H1 (cell line): ENCODE measurements around the gene SCN4A. TPM values are rescaled to one million over a fixed set of nuclear protein-coding genes. Genes with fewer than 3 reads are reported as not detected.

Experiments
- CTCF ChIA-PET: fragments of 300-600 bp; sonication (Branson Sonifier 250); formaldehyde crosslinking; loops from one replicate; lab custom pipeline; 2021; ENCODE audit not compliant: partially characterized antibody; lab: Charles Lee
- POLR2A ChIA-PET: fragments of 300-600 bp; sonication (Branson Sonifier 250); formaldehyde crosslinking; loops from one replicate; lab custom pipeline; 2021; ENCODE audit warnings: inconsistent platforms; ENCODE audit not compliant: partially characterized antibody; lab: Charles Lee
- DNase-seq, 2 experiments: peaks; one replicate each; pipeline versions ENCODE4 v3.0.0 to v3.0.0-alpha.2; 2010 to 2022; ENCODE audit warnings: low spot score in 2 of 2, low read depth in 1 of 2, mixed read lengths in 1 of 2
- FAIRE-seq: peaks from 2 replicates; lab custom pipeline; 2011; peaks lifted over from hg19 to GRCh38; lab: Jason Lieb, UNC
- H2AFZ ChIP-seq: 2 replicates; pipeline ENCODE4 v1.8.1; 2012; ENCODE audit warnings: low read length, inconsistent platforms
- H2AK5ac ChIP-seq: 2 replicates; pipeline ENCODE4 v1.6.1; 2013; ENCODE audit warnings: low read depth, low read length
- H2BK120ac ChIP-seq: replicated peaks from 2 replicates; pipeline ENCODE3; 2013; ENCODE audit warnings: low read depth, low read length, inconsistent platforms
- H2BK12ac ChIP-seq: 2 replicates; pipeline ENCODE4 v1.6.1; 2013; ENCODE audit warnings: low read depth, low read length
- H2BK15ac ChIP-seq: 2 replicates; pipeline ENCODE4 v1.6.1; 2013; ENCODE audit warnings: low read length
- H2BK20ac ChIP-seq: 2 replicates; pipeline ENCODE4 v1.6.1; 2013; ENCODE audit warnings: low read length
- H2BK5ac ChIP-seq: 2 replicates; pipeline ENCODE4 v1.6.1; 2013; ENCODE audit warnings: low read depth, low read length
- H3K14ac ChIP-seq: 2 replicates; pipeline ENCODE4 v1.6.1; 2013; ENCODE audit warnings: inconsistent platforms; ENCODE audit not compliant: insufficient read length
- H3K18ac ChIP-seq: 2 replicates; pipeline ENCODE4 v1.6.1; 2013; ENCODE audit warnings: low read length; ENCODE audit errors: extremely low read depth
- H3K23ac ChIP-seq: 2 replicates; pipeline ENCODE4 v1.6.1; 2013; ENCODE audit warnings: inconsistent platforms; ENCODE audit not compliant: insufficient read length
- H3K23me2 ChIP-seq: 2 replicates; pipeline ENCODE4 v1.6.1; 2013; ENCODE audit warnings: low read depth, low read length
- H3K27ac ChIP-seq: 2 replicates; pipeline ENCODE4 v1.6.1; 2011; ENCODE audit warnings: low read depth, low read length, inconsistent platforms
- H3K27me3 ChIP-seq, 4 experiments: replicated peaks in 1 of 4; 1 replicate in 1 of 4; 2 replicates in 3 of 4; pipeline versions ENCODE4 v1.6.1 to v1.8.1; 2011 to 2013; ENCODE audit warnings: low read length in 3 of 4, mild to moderate bottlenecking in 3 of 4, inconsistent platforms in 2 of 4, mixed read lengths in 2 of 4, moderate library complexity in 1 of 4; ENCODE audit not compliant: control insufficient read depth in 3 of 4, insufficient read depth in 3 of 4; ENCODE audit errors: extremely low read depth in 1 of 4
- H3K36me3 ChIP-seq, 4 experiments: 2 replicates each; pipeline versions ENCODE4 v1.6.1 to v1.8.1; 2011 to 2013; ENCODE audit warnings: mild to moderate bottlenecking in 4 of 4, low read length in 3 of 4, moderate library complexity in 2 of 4, control low read depth in 1 of 4, inconsistent platforms in 1 of 4; ENCODE audit not compliant: insufficient read depth in 4 of 4, control insufficient read depth in 2 of 4
- H3K4ac ChIP-seq: replicated peaks from 2 replicates; pipeline ENCODE3; 2013; ENCODE audit warnings: low read length, low read depth, mixed read lengths, inconsistent platforms; ENCODE audit not compliant: insufficient read length
- H3K4me1 ChIP-seq, 4 experiments: replicated peaks in 1 of 4; 1 replicate in 1 of 4; 2 replicates in 3 of 4; pipeline versions ENCODE4 v1.6.1 to v1.8.1; 2011 to 2013; ENCODE audit warnings: low read length in 3 of 4, inconsistent platforms in 2 of 4, mixed read lengths in 1 of 4; ENCODE audit not compliant: insufficient read depth in 4 of 4, control insufficient read depth in 3 of 4
- H3K4me2 ChIP-seq, 2 experiments: 2 replicates each; pipeline versions ENCODE4 v1.6.1 to v1.8.1; 2011 to 2013; ENCODE audit warnings: low read depth in 2 of 2, low read length in 2 of 2, control low read depth in 1 of 2, inconsistent platforms in 1 of 2, mild to moderate bottlenecking in 1 of 2; ENCODE audit not compliant: insufficient read depth in 1 of 2
- H3K4me3 ChIP-seq, 4 experiments: fragments of 200-600, 300-600 bp in 1 of 4; sonication (generic), shearing (Covaris generic), sonication (Bioruptor Twin) in 1 of 4; 2 replicates each; pipeline versions ENCODE4 v1.5.1 to v1.8.1; 2011 to 2016; ENCODE audit warnings: low read length in 4 of 4, low read depth in 3 of 4, control low read depth in 2 of 4, inconsistent platforms in 2 of 4, mild to moderate bottlenecking in 2 of 4, mixed read lengths in 1 of 4, moderate library complexity in 1 of 4; ENCODE audit not compliant: insufficient read depth in 2 of 4; ENCODE audit errors: extremely low read depth in 1 of 4
- H3K56ac ChIP-seq: replicated peaks from 2 replicates; pipeline ENCODE3; 2013; ENCODE audit warnings: low read depth, mild to moderate bottlenecking, mixed read lengths, low read length, inconsistent platforms; ENCODE audit not compliant: insufficient read length
- H3K79me1 ChIP-seq: 2 replicates; pipeline ENCODE4 v1.6.1; 2013; ENCODE audit warnings: low read depth, low read length, control low read depth
- H3K79me2 ChIP-seq, 2 experiments: 2 replicates each; pipeline versions ENCODE4 v1.6.1 to v1.8.1; 2012 to 2013; ENCODE audit warnings: low read length in 2 of 2, mild to moderate bottlenecking in 2 of 2, inconsistent platforms in 1 of 2; ENCODE audit not compliant: insufficient read depth in 2 of 2, control insufficient read depth in 1 of 2
- H3K9ac ChIP-seq, 4 experiments: replicated peaks in 1 of 4; 1 replicate in 1 of 4; 2 replicates in 3 of 4; pipeline versions ENCODE4 v1.6.1 to v1.8.1; 2011 to 2013; ENCODE audit warnings: low read depth in 3 of 4, low read length in 3 of 4, control low read depth in 2 of 4, mild to moderate bottlenecking in 2 of 4, moderate library complexity in 2 of 4, inconsistent platforms in 1 of 4; ENCODE audit errors: extremely low read depth in 1 of 4
- H3K9me3 ChIP-seq, 2 experiments: 2 replicates each; pipeline versions ENCODE4 v1.6.1 to v1.8.1; 2012 to 2013; ENCODE audit warnings: mild to moderate bottlenecking in 2 of 2, moderate library complexity in 2 of 2, control low read depth in 1 of 2, inconsistent platforms in 1 of 2, low read depth in 1 of 2, low read length in 1 of 2, mixed read lengths in 1 of 2; ENCODE audit not compliant: insufficient read depth in 2 of 2
- H4K20me1 ChIP-seq, 2 experiments: replicated peaks in 1 of 2; 2 replicates each; pipeline versions ENCODE3 to v1.8.1; 2011 to 2013; ENCODE audit warnings: inconsistent platforms in 2 of 2, low read length in 2 of 2, mild to moderate bottlenecking in 1 of 2; ENCODE audit not compliant: insufficient read depth in 2 of 2, control insufficient read depth in 1 of 2
- H4K5ac ChIP-seq: 2 replicates; pipeline ENCODE4 v1.6.1; 2013; ENCODE audit warnings: low read length, low read depth, mixed read lengths, inconsistent platforms; ENCODE audit not compliant: insufficient read length
- H4K8ac ChIP-seq: 2 replicates; pipeline ENCODE4 v1.8.0; 2013; ENCODE audit warnings: mild to moderate bottlenecking, moderate library complexity, low read length, inconsistent platforms; ENCODE audit not compliant: insufficient read depth; ENCODE audit errors: extremely low read depth
- H4K91ac ChIP-seq: replicated peaks from 2 replicates; pipeline ENCODE3; 2013; ENCODE audit warnings: low read length, mixed read lengths, inconsistent platforms; ENCODE audit not compliant: insufficient read length
- EGR1 ChIP-seq: IDR thresholded peaks from 2 replicates; pipeline ENCODE4 v1.6.1; 2011; ENCODE audit warnings: low read depth, low read length, borderline replicate concordance
- ZNF274 ChIP-seq: IDR thresholded peaks from 2 replicates; pipeline ENCODE4 v1.7.0; 2012; ENCODE audit warnings: low read length, borderline replicate concordance; ENCODE audit errors: extremely low read depth
- WGBS, 2 experiments: shearing (Covaris generic) in 1 of 2; methylation state at CpG; one replicate each; pipeline versions ENCODE4 v1.1.6 to v1.1.7; 2013 to 2015; ENCODE audit warnings: low lambda C conversion rate in 2 of 2, mixed read lengths in 2 of 2, inconsistent platforms in 1 of 2, low coverage in 1 of 2, missing lambda C conversion rate in 1 of 2; ENCODE audit not compliant: insufficient replicate concordance in 2 of 2, insufficient coverage in 1 of 2, insufficient read length in 1 of 2; ENCODE audit errors: extremely low coverage in 1 of 2, missing lambda C conversion rate in 1 of 2; 5-methylcytosine and 5-hydroxymethylcytosine counted together
- polyA plus RNA-seq, 7 experiments: library from polyadenylated mRNA; depleted of rRNA in 3 of 7; stranded (reverse) in 5 of 7; unstranded in 2 of 7; fragments of >200 nt in 5 of 7; fragments of 200-250 nt in 2 of 7; gene quantifications; 1 replicate in 5 of 7; 2 replicates in 1 of 7; 4 replicates in 1 of 7; pipeline versions ENCODE4 v1.2.1 to v1.2.3, GENCODE V29; 2011 to 2013; ENCODE audit warnings: missing spikeins in 2 of 7, mixed read lengths in 2 of 7
- total RNA-seq: library from RNA; stranded (reverse); fragmentation: NEBNext Ultra II Directional; extraction: Animal tissue kit (Norgen Biotek cat#: 25700); gene quantifications from 2 replicates; pipeline ENCODE4 v1.2.1, GENCODE V29; 2021
- TF ChIP-seq, protein P1 (sequence below): IDR thresholded peaks from 2 replicates; pipeline ENCODE4 v1.6.1; 2011; ENCODE audit warnings: low read depth, mild to moderate bottlenecking, low read length; ENCODE audit not compliant: insufficient read depth

The SCN4A gene
- total and polyA plus RNA-seq, 2 of the 8 experiments (the other 6 are each of a cell fraction or from before 2014, with no cell fraction given) = 5.0 to 8.5 TPM

GRCh38 chr17:63916566-63917185 is 56.0 kb downstream of the SCN4A start:
- Histone ChIP-seq H3K23ac (no peak overlapping the region), H2BK20ac (no peak overlapping the region), H2BK5ac (no peak overlapping the region), H4K5ac (no peak overlapping the region), H3K27me3 (no peaks in the 10 kb centered on the region), H3K27ac (no peak overlapping the region), H3K4ac (no peak overlapping the region), H2BK120ac (no peak overlapping the region), H3K4me1 (peaks cover 0 to 5% (median under 1%) of the 10 kb centered on the region in 4 experiments; a peak in 3 of 7 replicates), H3K4me2 (no peak overlapping the region; a peak in 1 of 4 replicates), H3K79me1 (no peaks in the 10 kb centered on the region), H3K14ac (no peak overlapping the region), H2AFZ (no peak overlapping the region), H4K91ac (no peak overlapping the region), H3K79me2 (no peaks in the 10 kb centered on the region), H3K18ac (no peak overlapping the region), H3K23me2 (no peaks in the 10 kb centered on the region; the same call in 1 of the 2 replicates), H3K9ac (no peak overlapping the region), H2AK5ac (no peak overlapping the region), H4K8ac (no peak overlapping the region), H2BK15ac (no peak overlapping the region), H4K20me1 (no peaks in the 10 kb centered on the region), H3K56ac (no peak overlapping the region), H2BK12ac (no peak overlapping the region), H3K4me3 (no peak overlapping the region), H3K9me3 (no peaks in the 10 kb centered on the region), H3K36me3 (no peaks in the 10 kb centered on the region)
- CTCF ChIA-PET = interaction anchor here (0.9 to 11.2 kb wide), 9 partner anchors 13 to 108 kb away, joined by 3 to 270 read pairs (median 59); partner anchors contain the start of genes CD79B and ICAM2
- DNase-seq (no peak), FAIRE-seq (no peak)
- POLR2A ChIA-PET = interaction anchor here (1.6 kb wide), 1 partner anchor 34 kb away, joined by 6 read pairs; no protein-coding TSS in a partner anchor
- 88% methylated on average over 12 of the region's 12 CpGs; no CpG with 5 or more reads in 1 of the 2 experiments for WGBS, 2 experiments
- no peak for TF ChIP-seq EGR1
- TF ChIP-seq ZNF274 = no peak
- TF ChIP-seq, protein P1, sequence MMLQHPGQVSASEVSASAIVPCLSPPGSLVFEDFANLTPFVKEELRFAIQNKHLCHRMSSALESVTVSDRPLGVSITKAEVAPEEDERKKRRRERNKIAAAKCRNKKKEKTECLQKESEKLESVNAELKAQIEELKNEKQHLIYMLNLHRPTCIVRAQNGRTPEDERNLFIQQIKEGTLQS = no peak
